Gastroesophageal sphincter (tissue), 4 donors: ENCODE results near the gene OTOP1. TPM values are rescaled to one million over a fixed set of nuclear protein-coding genes. Genes with fewer than 3 reads are reported as not detected.
"Not testable (repeated sequence)": the region's sequence is repeated elsewhere in the genome, so short reads cannot be mapped to it uniquely, and the experiment has no call there.

Experiments
- ATAC-seq: fragments of 150-250 bp; one replicate; pipeline ENCODE4 v1.9.1; 2016; ENCODE audit warnings: mild to moderate bottlenecking, moderate library complexity
- H3K27ac ChIP-seq, 4 donors: fragments of 200-600 bp; sonication (generic) in 3 of 4; 1 replicate in 3 of 4; 2 replicates in 1 of 4; pipeline ENCODE4 v1.5.1; 2016 to 2019
- H3K27me3 ChIP-seq: fragments of 200-600 bp; sonication (generic); one replicate; pipeline ENCODE4 v1.5.1; 2019
- H3K36me3 ChIP-seq, 2 donors: fragments of 200-600 bp; sonication (generic); one replicate each; pipeline ENCODE4 v1.5.1; 2019; ENCODE audit warnings: control low read depth in 1 of 2
- H3K4me1 ChIP-seq, 3 donors: fragments of 200-600 bp; sonication (generic); 1 replicate in 2 of 3; 2 replicates in 1 of 3; pipeline ENCODE4 v1.5.1; 2016 to 2019; ENCODE audit warnings: control low read depth in 2 of 3
- H3K4me3 ChIP-seq, 2 donors: fragments of 200-600 bp; sonication (generic); one replicate each; pipeline ENCODE4 v1.5.1; 2019; ENCODE audit warnings: mild to moderate bottlenecking in 1 of 2, moderate library complexity in 1 of 2
- H3K9me3 ChIP-seq, 3 donors: fragments of 200-600 bp; sonication (generic); one replicate each; pipeline ENCODE4 v1.5.1; 2017 to 2019; ENCODE audit warnings: control low read depth in 2 of 3
- CTCF ChIP-seq, 4 experiments: fragments of 200-600 bp in 2 of 4; fragments of 450-650 bp in 2 of 4; sonication (generic) in 1 of 4; IDR thresholded peaks; one replicate each; pipeline ENCODE4 v1.5.1; 2017 to 2019; ENCODE audit warnings: antibody characterized with exemption in 4 of 4, mild to moderate bottlenecking in 2 of 4, moderate library complexity in 2 of 4
- EP300 ChIP-seq: sonication (generic); formaldehyde crosslinking; IDR thresholded peaks from one replicate; pipeline ENCODE4 v1.6.1; 2017; ENCODE audit warnings: antibody characterized with exemption, mild to moderate bottlenecking
- POLR2A ChIP-seq, 2 donors: fragments of 450-650 bp; IDR thresholded peaks; one replicate each; pipeline ENCODE4 v1.6.1; 2017; ENCODE audit warnings: antibody characterized with exemption in 2 of 2, mild to moderate bottlenecking in 2 of 2, moderate library complexity in 1 of 2
- POLR2AphosphoS5 ChIP-seq: sonication (generic); formaldehyde crosslinking; IDR thresholded peaks from one replicate; pipeline ENCODE4 v1.6.1; 2017; ENCODE audit warnings: antibody characterized with exemption
- WGBS, 2 donors: methylation state at CpG; one replicate each; pipeline ENCODE4 v1.1.5; 2018; ENCODE audit warnings: low coverage in 1 of 2; 5-methylcytosine and 5-hydroxymethylcytosine counted together
- total RNA-seq, 4 donors: library from RNA; depleted of rRNA; stranded (reverse); fragments of >200 nt; gene quantifications; one replicate each; pipeline ENCODE4 v1.1.0, GENCODE V29; 2016

The OTOP1 gene
- total RNA-seq, 4 donors from 2014 or later: not detected

DNA sequence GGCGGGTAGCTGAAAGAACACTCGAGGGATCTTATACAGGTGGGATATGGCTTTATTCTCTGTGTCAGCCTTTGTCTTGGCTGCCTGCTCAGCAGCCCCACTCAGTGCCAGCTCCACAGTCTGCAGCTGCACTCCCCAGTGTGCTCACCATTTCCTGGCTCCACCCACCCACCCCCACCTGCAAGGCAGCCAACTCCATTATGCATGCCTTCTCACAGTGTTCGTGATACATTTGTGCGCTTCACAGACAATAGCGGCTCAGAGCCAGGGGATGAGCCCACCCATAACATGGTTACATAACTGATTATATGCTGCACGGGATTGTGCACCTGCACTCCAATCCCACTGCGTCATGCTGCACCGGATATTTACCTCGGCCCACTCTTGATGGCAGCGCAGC lies 30.1 kb upstream of the OTOP1 start:
- WGBS, 2 donors: 69 to 72% methylated on average over 5 to 6 of the region's 10 CpGs
- no peak overlapping the region for H3K27ac ChIP-seq
- peak; percentile 72 for ATAC-seq
- H3K36me3 ChIP-seq: no peaks in the 10 kb centered on the region
- peaks cover 16% of the 10 kb centered on the region for H3K27me3 ChIP-seq
- TF ChIP-seq POLR2AphosphoS5: no peak
- no peak for TF ChIP-seq EP300
- TF ChIP-seq CTCF (IDR thresholded peaks at IDR 0.05): no peak
- no peak for TF ChIP-seq POLR2A (IDR thresholded peaks at IDR 0.05)
- no peaks in the 10 kb centered on the region for H3K9me3 ChIP-seq
- H3K4me3 ChIP-seq: no peak overlapping the region
- peaks cover 0 to 8% (median 0%) of the 10 kb centered on the region in 3 donors for H3K4me1 ChIP-seq

- Histone ChIP-seq H3K9me3 (no peaks in the 10 kb centered on the region), H3K36me3 (no peaks in the 10 kb centered on the region), H3K4me1 (peaks cover 0 to 4% (median 0%) of the 10 kb centered on the region in 3 donors), H3K4me3 (no peak overlapping the region), H3K27me3 (peaks cover 16% of the 10 kb centered on the region), H3K27ac (no peak overlapping the region)
- no peak for ATAC-seq
- no peak for TF ChIP-seq POLR2A (IDR thresholded peaks at IDR 0.05)
- TF ChIP-seq CTCF (IDR thresholded peaks at IDR 0.05): no peak
- 70 to 73% methylated on average over 5 to 6 of the region's 6 CpGs for WGBS, 2 donors
Observed at GRCh38 chr4:4254666-4255065, 27.9 kb upstream of the OTOP1 start.

DNA sequence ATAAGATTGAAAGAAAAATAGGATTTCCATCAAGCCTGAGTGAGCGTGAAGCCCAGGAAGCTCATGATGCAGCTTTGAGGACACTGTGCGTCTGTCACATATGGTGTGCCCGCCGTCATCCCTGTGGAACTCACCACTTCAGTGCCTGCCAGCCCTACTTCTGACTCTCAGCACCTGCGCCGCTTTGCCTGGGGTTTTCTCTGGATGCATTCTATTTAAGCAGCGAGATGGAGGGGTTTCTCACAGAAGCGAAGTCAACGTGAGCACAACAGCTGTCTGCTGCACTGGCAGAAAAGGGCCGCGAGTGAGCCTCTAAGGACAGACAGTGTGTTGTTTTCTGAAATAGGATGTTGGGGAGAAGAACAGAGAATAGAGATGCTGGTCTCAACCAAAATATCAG lies 27.5 kb upstream of the OTOP1 start:
- no peak for TF ChIP-seq EP300
- TF ChIP-seq POLR2A (IDR thresholded peaks at IDR 0.05): no peak
- TF ChIP-seq CTCF (IDR thresholded peaks at IDR 0.05): no peak
- TF ChIP-seq POLR2AphosphoS5: no peak
- no peak overlapping the region for H3K27ac ChIP-seq
- peaks cover 16% of the 10 kb centered on the region for H3K27me3 ChIP-seq
- 84% methylated on average over 11 of the region's 11 CpGs; no CpG with 5 or more reads in 1 of the 2 donors for WGBS, 2 donors
- no peak overlapping the region for H3K4me3 ChIP-seq
- no peaks in the 10 kb centered on the region for H3K36me3 ChIP-seq
- peaks cover 0 to 3% (median 1%) of the 10 kb centered on the region in 3 donors for H3K4me1 ChIP-seq
- no peak for ATAC-seq
- no peaks in the 10 kb centered on the region for H3K9me3 ChIP-seq

GRCh38 chr4:4249866-4250265 lies 23.1 kb upstream of the OTOP1 start:
- 72 to 78% methylated on average over 7 to 8 of the region's 8 CpGs for WGBS, 2 donors
- ATAC-seq: no peak
- H3K4me1 ChIP-seq: peaks cover 0 to 29% (median 15%) of the 10 kb centered on the region in 3 donors
- TF ChIP-seq POLR2A (IDR thresholded peaks at IDR 0.05) (no peak), CTCF (IDR thresholded peaks at IDR 0.05) (no peak), POLR2AphosphoS5 (no peak), EP300 (no peak)
- peaks cover 8% of the 10 kb centered on the region for H3K27me3 ChIP-seq
- H3K36me3 ChIP-seq: peaks cover 0 to 12% of the 10 kb centered on the region in 2 donors
- H3K4me3 ChIP-seq: no peak overlapping the region
- H3K9me3 ChIP-seq: no peaks in the 10 kb centered on the region
- H3K27ac ChIP-seq: no peak overlapping the region

DNA sequence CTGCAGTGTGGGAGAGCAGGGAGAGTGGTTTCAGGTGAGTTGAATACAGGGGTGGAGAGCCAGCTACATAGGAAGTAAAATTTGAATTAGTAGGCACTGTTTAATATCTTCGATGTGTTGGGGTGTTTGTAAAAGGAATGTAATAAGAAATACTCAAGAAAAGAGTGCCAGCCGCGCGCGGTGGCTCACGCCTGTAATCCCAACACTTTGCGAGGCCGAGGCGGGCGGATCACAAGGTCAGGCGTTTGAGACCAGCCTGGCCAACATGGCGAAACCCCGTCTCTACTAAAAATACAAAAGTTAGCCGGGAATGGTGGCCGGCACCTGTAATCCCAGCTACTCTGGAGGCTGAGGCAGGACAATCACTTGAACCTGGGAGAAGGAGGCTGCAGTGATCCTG lies 22.6 kb upstream of the OTOP1 start:
- 85 to 93% methylated on average over 9 to 15 of the region's 15 CpGs for WGBS, 2 donors

More for the DNA sequence above, 22.6 kb upstream of the OTOP1 start:
- Histone ChIP-seq H3K27ac (peak overlapping the region in 3 of 4 donors; percentile 89 to 94 (median 91)), H3K4me1 (peaks cover 0 to 29% (median 15%) of the 10 kb centered on the region in 3 donors), H3K36me3 (peaks cover 0 to 17% of the 10 kb centered on the region in 2 donors)
- H3K4me3 ChIP-seq, ATAC-seq, H3K9me3 ChIP-seq, H3K27me3 ChIP-seq: not testable (repeated sequence)
